IMR-90 (cell line): Measurements from ENCODE around the gene CCNK. TPM values are rescaled to one million over a fixed set of nuclear protein-coding genes. Genes with fewer than 3 reads are reported as not detected.

Source experiments
- ATAC-seq: fragments of 200-7000 bp; cut with Tn5 transposase; 2 replicates; pipeline ENCODE4 v1.9.1; 2020; ENCODE audit warnings: low read depth, mild to moderate bottlenecking, moderate library complexity
- BruUV-seq: library from RNA; stranded (reverse); fragments of 400-500 nt; replicated peaks from 2 replicates; lab custom pipeline; 2021; lab: Mats Ljungman, UMichigan
- CTCF ChIA-PET: fragments of 300-600 bp; formaldehyde crosslinking; extraction: SDS; loops from one replicate; lab custom pipeline; 2021; ENCODE audit warnings: antibody characterized with exemption; lab: Yijun Ruan, JAX
- POLR2A ChIA-PET: fragments of 300-600 bp; sonication (Branson Sonifier 250); formaldehyde crosslinking; loops from one replicate; lab custom pipeline; 2022; ENCODE audit warnings: antibody characterized with exemption; ENCODE audit not compliant: unreplicated experiment; lab: Charles Lee
- DNase-seq: peaks from one replicate; pipeline ENCODE4 v3.0.0; 2013
- H2AFZ ChIP-seq: replicated peaks from 2 replicates; pipeline ENCODE3; 2013; ENCODE audit warnings: low read length, mild to moderate bottlenecking; ENCODE audit not compliant: poor library complexity
- H2AK5ac ChIP-seq: 2 replicates; pipeline ENCODE4 v1.6.1; 2013; ENCODE audit warnings: low read depth, low read length, inconsistent platforms
- H2AK9ac ChIP-seq: replicated peaks from 2 replicates; pipeline ENCODE3; 2013; ENCODE audit warnings: mild to moderate bottlenecking, low read depth, low read length, moderate library complexity; ENCODE audit not compliant: poor library complexity
- H2BK120ac ChIP-seq: 2 replicates; pipeline ENCODE4 v1.6.1; 2013; ENCODE audit warnings: low read depth, low read length, inconsistent platforms
- H2BK15ac ChIP-seq: 3 replicates; pipeline ENCODE4 v1.6.1; 2013; ENCODE audit warnings: low read depth, low read length, inconsistent platforms
- H2BK20ac ChIP-seq: 2 replicates; pipeline ENCODE4 v1.6.1; 2013; ENCODE audit warnings: low read depth, mild to moderate bottlenecking, inconsistent platforms, low read length, moderate library complexity
- H2BK5ac ChIP-seq: 2 replicates; pipeline ENCODE4 v1.6.1; 2013; ENCODE audit warnings: mild to moderate bottlenecking, low read depth, low read length, inconsistent platforms; ENCODE audit not compliant: poor library complexity, severe bottlenecking
- H3K14ac ChIP-seq: replicated peaks from 2 replicates; pipeline ENCODE4 v1.6.1; 2013; ENCODE audit warnings: low read depth, low read length, inconsistent platforms
- H3K18ac ChIP-seq: 2 replicates; pipeline ENCODE4 v1.6.1; 2013; ENCODE audit warnings: low read depth, low read length, control low read depth
- H3K23ac ChIP-seq: 2 replicates; pipeline ENCODE4 v1.6.1; 2013; ENCODE audit warnings: low read depth, low read length, inconsistent platforms
- H3K27ac ChIP-seq: 2 replicates; pipeline ENCODE4 v1.5.1; 2013; ENCODE audit warnings: mild to moderate bottlenecking, control low read depth, low read length; ENCODE audit not compliant: insufficient read depth
- H3K27me3 ChIP-seq: 2 replicates; pipeline ENCODE4 v1.6.1; 2013; ENCODE audit warnings: low read length; ENCODE audit not compliant: control insufficient read depth, insufficient read depth
- H3K36me3 ChIP-seq: 2 replicates; pipeline ENCODE4 v1.6.1; 2013; ENCODE audit warnings: low read length, mixed read lengths; ENCODE audit not compliant: control insufficient read depth, insufficient read depth
- H3K4ac ChIP-seq: 2 replicates; pipeline ENCODE4 v1.6.1; 2013; ENCODE audit warnings: low read depth, low read length, inconsistent platforms
- H3K4me1 ChIP-seq: 2 replicates; pipeline ENCODE4 v1.6.1; 2013; ENCODE audit warnings: low read length, mixed read lengths; ENCODE audit not compliant: control insufficient read depth, insufficient read depth
- H3K4me2 ChIP-seq: 2 replicates; pipeline ENCODE4 v1.6.1; 2013; ENCODE audit warnings: low read depth, mild to moderate bottlenecking, control low read depth, low read length, moderate library complexity
- H3K4me3 ChIP-seq: 2 replicates; pipeline ENCODE4 v1.5.1; 2013; ENCODE audit warnings: low read depth, mild to moderate bottlenecking, control low read depth, low read length, moderate library complexity; ENCODE audit not compliant: insufficient read depth
- H3K56ac ChIP-seq: 2 replicates; pipeline ENCODE4 v1.6.1; 2013; ENCODE audit warnings: low read length, inconsistent platforms; ENCODE audit not compliant: insufficient read depth; ENCODE audit errors: extremely low read depth
- H3K79me1 ChIP-seq, 2 experiments: 2 replicates each; pipeline ENCODE4 v1.6.1; 2013; ENCODE audit warnings: low read length in 2 of 2, inconsistent platforms in 1 of 2, low read depth in 1 of 2
- H3K9ac ChIP-seq: 2 replicates; pipeline ENCODE4 v1.6.1; 2013; ENCODE audit warnings: low read depth, low read length, control low read depth
- H3K9me1 ChIP-seq: 2 replicates; pipeline ENCODE4 v1.6.1; 2013; ENCODE audit warnings: low read length, inconsistent platforms; ENCODE audit not compliant: insufficient read depth
- H3K9me3 ChIP-seq: 2 replicates; pipeline ENCODE4 v1.6.1; 2013; ENCODE audit warnings: low read length; ENCODE audit not compliant: control insufficient read depth, insufficient read depth
- H4K20me1 ChIP-seq: 2 replicates; pipeline ENCODE4 v1.6.1; 2013; ENCODE audit warnings: low read length, inconsistent platforms; ENCODE audit not compliant: insufficient read depth
- H4K5ac ChIP-seq: 2 replicates; pipeline ENCODE4 v1.6.1; 2013; ENCODE audit warnings: mild to moderate bottlenecking, low read depth, low read length, control low read depth
- H4K8ac ChIP-seq, 2 experiments: 2 replicates each; pipeline ENCODE4 v1.6.1; 2013; ENCODE audit warnings: low read depth in 2 of 2, low read length in 2 of 2, control low read depth in 1 of 2, inconsistent platforms in 1 of 2
- H4K91ac ChIP-seq: 2 replicates; pipeline ENCODE4 v1.6.1; 2013; ENCODE audit warnings: low read depth, low read length, inconsistent platforms; ENCODE audit not compliant: insufficient read depth
- CEBPB ChIP-seq: IDR thresholded peaks from 2 replicates; pipeline ENCODE4 v1.6.1; 2012; ENCODE audit warnings: low read depth, low read length, improper control_type of control experiment
- MAFK ChIP-seq: IDR thresholded peaks from 2 replicates; pipeline ENCODE4 v1.6.1; 2012; ENCODE audit warnings: low read depth, low read length, improper control_type of control experiment
- NFE2L2 ChIP-seq: fragments of 150-350 bp; IDR thresholded peaks from 2 replicates; pipeline ENCODE4 v1.6.1; 2016; ENCODE audit warnings: low read depth, mild to moderate bottlenecking, low read length
- WGBS, 2 experiments: methylation state at CpG; one replicate each; pipeline versions ENCODE4 v1.1.5 to v1.1.7; 2013; ENCODE audit warnings: missing lambda C conversion rate in 2 of 2; ENCODE audit not compliant: insufficient read length in 1 of 2; ENCODE audit errors: extremely low coverage in 2 of 2; 5-methylcytosine and 5-hydroxymethylcytosine counted together
- dilution Hi-C: fragments of 300-500 bp; cut with HindIII; formaldehyde crosslinking; loops from one replicate; pipeline ENCODE4 v1.14.3; 2018; ENCODE audit warnings: low sequenced_read_pairs; ENCODE audit not compliant: unreplicated experiment
- in situ Hi-C: fragments of 300-500 bp; cut with MboI; formaldehyde crosslinking; loops from 3 replicates; pipeline ENCODE4 v1.14.3; 2019; ENCODE audit warnings: low sequenced_read_pairs, inconsistent platforms, mixed read lengths
- intact Hi-C: fragments of 100-400 bp; cut with micrococcal nuclease; formaldehyde crosslinking; loops from 2 replicates; pipeline ENCODE4 v1.10.0; 2022
- polyA plus RNA-seq, 3 experiments: library from polyadenylated mRNA; depleted of rRNA; stranded (reverse); fragments of >200 nt; gene quantifications; 2 replicates each; pipeline ENCODE4 v1.2.3, GENCODE V29; 2012; ENCODE audit warnings: low replicate concordance in 1 of 3
- total RNA-seq: library from RNA; depleted of rRNA; stranded (reverse); fragments of >200 nt; gene quantifications from 2 replicates; pipeline ENCODE4 v1.2.3, GENCODE V29; 2012

Gene CCNK
- total and polyA plus RNA-seq, 2 of the 4 experiments (the other 2 are of a cell fraction) = 18.8 to 38.3 TPM

- no peak overlapping the region for H3K4me3 ChIP-seq
- peaks cover 13% of the 10 kb centered on the region for H3K9me1 ChIP-seq
- H3K4me1 ChIP-seq = peaks cover 9% of the 10 kb centered on the region
- H4K91ac ChIP-seq = no peak overlapping the region
- no TSS peak for BruUV-seq
- H3K36me3 ChIP-seq = peaks cover 7% of the 10 kb centered on the region
- CTCF ChIA-PET = no interaction called here
- no peak overlapping the region for H3K18ac ChIP-seq
- no peak overlapping the region for H2BK15ac ChIP-seq
- no peak overlapping the region for H2AK5ac ChIP-seq
- H2BK20ac ChIP-seq = no peak overlapping the region
- dilution Hi-C loops (no loop called here), in situ Hi-C loops (no loop called here), intact Hi-C loops (no loop called here)
- no peak overlapping the region for H2BK120ac ChIP-seq
- H3K9me3 ChIP-seq = no peaks in the 10 kb centered on the region
- H3K27ac ChIP-seq = no peak overlapping the region
- H3K14ac ChIP-seq = no peak overlapping the region
- H3K9ac ChIP-seq = no peak overlapping the region
- H3K4ac ChIP-seq = no peak overlapping the region
- no peak overlapping the region for H2AFZ ChIP-seq
- peaks cover 4 to 21% of the 10 kb centered on the region in 2 experiments for H3K79me1 ChIP-seq
- no peak overlapping the region for H2AK9ac ChIP-seq
- peak; percentile 32; the same call in 1 of the 2 replicates for TF ChIP-seq MAFK
- TF ChIP-seq NFE2L2 = no peak
- TF ChIP-seq CEBPB = peak; percentile 7; the same call in 1 of the 2 replicates
- no peak overlapping the region for H4K5ac ChIP-seq
- POLR2A ChIA-PET = interaction anchor here (0.6 kb wide), 1 partner anchor 18 kb away, joined by 3 read pairs; no protein-coding TSS in a partner anchor
- WGBS, 2 experiments = 93% methylated on average over 3 of the region's 14 CpGs; no CpG with 5 or more reads in 1 of the 2 experiments
- H2BK5ac ChIP-seq = no peak overlapping the region
- no peak overlapping the region for H3K56ac ChIP-seq
- H3K23ac ChIP-seq = no peak overlapping the region
- no peak overlapping the region for H4K8ac ChIP-seq
- H4K20me1 ChIP-seq = no peaks in the 10 kb centered on the region
- H3K27me3 ChIP-seq = no peaks in the 10 kb centered on the region
- DNase-seq = peak; percentile 70
- H3K4me2 ChIP-seq = peak overlapping the region; percentile 20; the same call in 1 of the 2 replicates
- ATAC-seq = peak; percentile 84
Observed at GRCh38 chr14:99436247-99437180, 44.7 kb upstream of the CCNK start.
